ENCODE results near the gene BABAM2. TPM values are rescaled to one million over a fixed set of nuclear protein-coding genes. Genes with fewer than 3 reads are reported as not detected.

Gene BABAM2
- total and polyA plus RNA-seq, 9 of the 15 experiments (the other 6 are each of a cell fraction or from before 2014, with no cell fraction given): 10.9 to 37.4 (median 25.6) TPM

GRCh38 chr2:28382755-28383154 lies 492.2 kb downstream of the BABAM2 start (continued):
- peak; percentile 53; the same call in 1 of the 2 replicates for TF ChIP-seq CUX1 (CRISPR knock-in tag; IDR thresholded peaks at IDR 0.05)
- TF ChIP-seq, protein P1, sequence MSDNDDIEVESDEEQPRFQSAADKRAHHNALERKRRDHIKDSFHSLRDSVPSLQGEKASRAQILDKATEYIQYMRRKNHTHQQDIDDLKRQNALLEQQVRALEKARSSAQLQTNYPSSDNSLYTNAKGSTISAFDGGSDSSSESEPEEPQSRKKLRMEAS (CRISPR knock-in tag; IDR thresholded peaks at IDR 0.05): peak; percentile 92
- TF ChIP-seq, protein P2, sequence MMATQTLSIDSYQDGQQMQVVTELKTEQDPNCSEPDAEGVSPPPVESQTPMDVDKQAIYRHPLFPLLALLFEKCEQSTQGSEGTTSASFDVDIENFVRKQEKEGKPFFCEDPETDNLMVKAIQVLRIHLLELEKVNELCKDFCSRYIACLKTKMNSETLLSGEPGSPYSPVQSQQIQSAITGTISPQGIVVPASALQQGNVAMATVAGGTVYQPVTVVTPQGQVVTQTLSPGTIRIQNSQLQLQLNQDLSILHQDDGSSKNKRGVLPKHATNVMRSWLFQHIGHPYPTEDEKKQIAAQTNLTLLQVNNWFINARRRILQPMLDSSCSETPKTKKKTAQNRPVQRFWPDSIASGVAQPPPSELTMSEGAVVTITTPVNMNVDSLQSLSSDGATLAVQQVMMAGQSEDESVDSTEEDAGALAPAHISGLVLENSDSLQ (IDR thresholded peaks at IDR 0.05): no peak
- TF ChIP-seq GATA2 (CRISPR knock-in tag; IDR thresholded peaks at IDR 0.05): no peak
- TF ChIP-seq ZNF644 (tag; IDR thresholded peaks at IDR 0.05; ENCODE audit: low read depth): peak; percentile 72; the same call in 1 of the 2 replicates
- no peak for TF ChIP-seq MBD2 (IDR thresholded peaks at IDR 0.05; ENCODE audit: borderline replicate concordance, low read depth)
- TF ChIP-seq BHLHE40 (IDR thresholded peaks at IDR 0.05; ENCODE audit: low read length): peak; percentile 83
- no peak for TF ChIP-seq NFE2L1 (tag; IDR thresholded peaks at IDR 0.05; ENCODE audit: borderline replicate concordance, low read depth)
- no peak for TF ChIP-seq ZFX (CRISPR knock-in tag; IDR thresholded peaks at IDR 0.05)
- peak; percentile 50; the same call in 1 of the 2 replicates for TF ChIP-seq KLF6 (CRISPR knock-in tag; IDR thresholded peaks at IDR 0.05; ENCODE audit: borderline replicate concordance)
- TF ChIP-seq ZNF398 (CRISPR knock-in tag; IDR thresholded peaks at IDR 0.05): no peak
